ENCODE results near the gene CS.

The CS gene

DNA sequence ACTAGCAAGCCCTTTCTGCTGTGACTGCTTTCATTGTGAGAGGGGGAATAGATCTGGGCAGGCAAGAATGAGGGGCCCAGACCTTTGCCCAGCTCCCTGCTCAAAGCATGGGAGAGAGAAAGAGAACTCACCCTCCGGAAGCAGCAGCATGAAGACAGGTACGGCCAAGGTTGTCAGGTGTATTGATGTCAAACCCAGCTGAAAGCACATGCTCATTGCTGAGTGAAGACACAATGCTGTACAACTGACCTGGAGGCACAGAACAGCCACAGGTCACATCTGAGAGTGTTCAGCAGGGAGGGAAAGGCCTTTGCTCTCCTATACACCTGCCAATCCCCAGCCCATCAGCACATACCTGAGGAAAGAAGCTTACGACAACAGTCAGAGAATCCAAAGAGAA lies 47.5 kb downstream of the CS start:
- no peak for DNase-seq (ENCODE audit: low read depth in 2 of 2, low spot score in 1 of 2)

DNA sequence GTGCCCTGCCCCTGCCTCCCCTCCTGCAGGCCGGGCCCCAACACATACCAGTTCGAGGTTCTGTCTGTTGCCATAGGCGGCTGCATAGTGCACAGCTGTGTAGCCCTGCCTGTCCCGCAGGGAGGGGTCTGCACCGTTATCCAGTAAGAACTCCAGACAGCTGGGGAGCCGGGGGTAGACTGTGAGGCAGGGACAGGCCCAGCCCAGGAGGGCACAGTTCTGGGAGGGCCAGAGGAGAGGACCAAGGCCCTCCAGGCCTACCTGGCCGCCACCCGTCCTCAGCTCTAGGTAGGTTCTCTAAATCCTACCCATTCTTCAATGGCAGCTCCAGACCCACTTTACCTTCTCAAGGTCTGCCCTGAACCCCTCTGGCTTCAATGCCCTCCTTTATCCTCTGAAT lies 51.4 kb downstream of the CS start:
- no peak for DNase-seq (ENCODE audit: low read depth in 2 of 2, low spot score in 1 of 2)

DNA sequence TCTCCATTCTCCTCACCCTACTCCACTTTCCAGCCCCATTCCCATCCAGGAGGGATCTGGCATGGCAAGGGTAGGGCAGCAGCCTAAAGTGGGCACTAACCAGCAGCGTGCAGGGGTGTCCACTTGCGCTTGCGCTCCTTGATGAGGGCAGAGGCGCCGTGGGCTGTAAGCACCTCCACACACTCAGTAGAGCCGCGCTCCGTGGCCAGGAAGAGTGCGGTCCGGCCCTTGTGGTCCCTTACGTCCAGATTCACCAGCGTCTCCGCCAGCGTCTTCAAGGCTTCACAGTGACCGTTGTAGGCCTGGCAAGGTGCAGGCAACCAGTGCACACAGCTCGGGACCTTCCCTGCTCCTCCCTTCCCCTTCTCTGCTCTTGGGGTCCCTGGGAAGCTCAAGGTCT lies 52.2 kb downstream of the CS start:
- DNase-seq (ENCODE audit: low read depth in 2 of 2, low spot score in 1 of 2) = no peak

DNA sequence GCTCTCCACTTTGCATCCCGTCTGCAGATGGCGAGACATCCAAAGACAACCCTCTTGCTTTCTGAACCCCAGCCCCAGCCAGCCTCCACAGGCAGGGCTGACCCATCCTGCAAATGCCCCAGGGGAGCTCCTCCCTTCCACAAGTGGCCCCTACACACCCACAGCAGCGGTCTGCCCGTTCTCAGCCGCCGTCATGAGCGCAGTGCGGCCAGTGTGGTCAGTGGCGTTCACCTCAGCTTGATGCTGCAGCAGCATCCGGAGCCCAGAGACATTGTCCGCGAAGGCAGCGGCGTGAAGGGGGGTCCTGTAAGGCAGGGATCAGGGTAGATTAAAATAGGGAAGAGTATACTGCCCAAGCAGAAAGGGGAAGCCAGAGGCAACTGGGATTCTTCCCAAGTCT lies 55.6 kb downstream of the CS start:
- DNase-seq (ENCODE audit: low read depth in 2 of 2, low spot score in 1 of 2) = no peak

DNA sequence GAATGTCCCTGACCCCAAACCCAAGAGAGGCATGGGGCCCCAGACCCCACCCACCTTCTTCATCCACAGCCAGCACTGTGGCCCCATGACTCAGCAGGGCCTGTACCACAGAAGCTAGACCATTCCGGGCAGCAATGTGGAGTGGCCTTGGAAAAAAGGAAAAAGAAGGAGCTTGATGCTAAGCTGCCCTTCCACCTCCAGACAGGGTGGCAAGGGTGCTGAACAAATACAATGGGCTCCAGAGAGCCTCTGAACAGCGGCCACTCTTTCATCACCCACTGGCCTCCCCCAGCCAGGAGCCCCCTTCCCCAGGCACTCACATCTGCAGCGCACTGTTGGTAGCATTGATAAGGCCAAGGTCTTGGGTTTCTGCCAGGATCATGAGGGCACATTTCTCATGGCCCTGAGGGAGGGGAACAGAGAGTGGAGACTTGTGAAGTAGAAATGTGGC lies 56.4 kb downstream of the CS start:
- no peak for DNase-seq (ENCODE audit: low read depth in 2 of 2, low spot score in 1 of 2)

DNA sequence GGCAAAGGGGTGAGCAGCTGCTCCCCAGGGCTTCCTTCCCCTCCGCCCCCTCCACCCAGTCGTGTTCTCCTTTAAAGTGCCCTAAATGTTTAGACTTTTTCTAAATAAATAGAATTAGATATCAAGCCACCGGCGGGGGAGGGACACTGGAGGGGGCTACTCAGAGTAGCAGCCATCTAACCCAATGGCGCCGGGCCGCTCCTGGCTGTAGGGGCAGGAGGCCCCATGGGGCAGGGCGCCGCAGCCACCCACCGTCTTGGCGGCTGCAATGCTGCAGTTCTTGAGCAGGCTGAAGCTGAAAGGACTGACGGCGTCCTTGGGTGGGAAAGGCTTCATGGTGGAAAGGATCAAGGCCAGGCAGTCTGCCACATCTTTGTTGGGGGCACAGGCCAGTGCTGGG lies 57.1 kb downstream of the CS start:
- no peak for DNase-seq (ENCODE audit: low read depth in 2 of 2, low spot score in 1 of 2)

DNA sequence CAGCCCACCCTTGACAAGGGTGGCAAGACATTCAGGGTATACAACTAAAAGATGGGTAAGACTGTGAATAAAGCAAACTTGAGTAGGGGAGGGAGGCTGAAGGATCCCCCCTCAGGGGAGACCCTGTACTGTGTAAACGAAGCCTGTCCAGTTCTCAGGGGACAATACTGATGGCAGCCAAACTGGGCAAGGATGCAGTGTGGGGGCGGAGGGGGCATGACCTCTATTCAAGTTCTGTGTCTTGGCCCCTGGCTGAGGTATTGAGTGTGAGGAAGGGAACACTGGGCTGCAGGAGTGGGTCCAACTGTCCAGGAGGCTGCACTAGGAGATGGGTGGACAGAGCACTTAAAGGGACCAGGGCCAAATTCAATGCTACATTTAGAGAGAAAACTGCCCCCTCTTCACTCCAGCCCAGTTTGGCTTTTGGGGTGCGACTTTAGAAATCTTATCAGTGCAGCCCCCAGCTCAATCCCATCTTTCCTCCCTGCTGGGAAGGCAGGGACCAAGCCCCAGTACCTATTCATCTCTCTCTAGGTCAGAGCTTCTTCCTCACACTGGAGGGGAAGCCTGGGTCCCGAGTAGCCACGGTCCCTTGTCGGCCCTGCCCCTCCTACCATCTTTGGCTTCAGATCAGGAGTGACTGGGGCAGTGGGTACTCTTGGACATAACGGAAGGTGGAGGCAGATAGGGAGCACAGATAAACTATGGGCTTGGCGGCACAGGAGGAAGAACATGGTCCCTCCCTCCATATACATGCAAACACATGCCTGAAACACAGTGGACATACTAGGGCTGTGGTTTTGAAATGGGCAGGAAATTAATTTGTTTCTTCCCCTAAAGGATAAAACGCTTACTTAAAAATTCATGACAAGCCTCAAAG lies 58.5 kb downstream of the CS start:
- DNase-seq (ENCODE audit: low read depth in 2 of 2, low spot score in 1 of 2) = no peak

DNA sequence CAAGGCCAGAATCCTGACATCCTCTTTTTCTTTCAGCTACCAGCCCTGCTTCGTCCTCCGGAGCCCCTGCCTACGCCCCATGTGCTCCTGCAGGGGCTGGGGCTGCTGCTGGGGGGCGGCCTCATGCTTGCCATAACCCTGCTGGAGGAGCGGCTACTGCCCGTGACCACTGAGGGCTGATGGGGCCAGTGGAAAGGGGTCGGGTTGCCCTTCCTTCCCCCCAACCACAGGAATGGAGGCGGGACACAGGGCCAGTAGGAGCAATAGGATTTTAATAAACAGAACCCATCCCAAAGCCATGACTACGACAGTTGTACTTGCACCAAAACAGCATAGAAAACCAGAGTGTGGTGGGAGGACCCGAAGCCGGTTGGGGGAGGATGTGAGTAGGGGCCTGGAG lies 62.6 kb downstream of the CS start:
- DNase-seq (ENCODE audit: low read depth in 2 of 2, low spot score in 1 of 2) = no peak

DNA sequence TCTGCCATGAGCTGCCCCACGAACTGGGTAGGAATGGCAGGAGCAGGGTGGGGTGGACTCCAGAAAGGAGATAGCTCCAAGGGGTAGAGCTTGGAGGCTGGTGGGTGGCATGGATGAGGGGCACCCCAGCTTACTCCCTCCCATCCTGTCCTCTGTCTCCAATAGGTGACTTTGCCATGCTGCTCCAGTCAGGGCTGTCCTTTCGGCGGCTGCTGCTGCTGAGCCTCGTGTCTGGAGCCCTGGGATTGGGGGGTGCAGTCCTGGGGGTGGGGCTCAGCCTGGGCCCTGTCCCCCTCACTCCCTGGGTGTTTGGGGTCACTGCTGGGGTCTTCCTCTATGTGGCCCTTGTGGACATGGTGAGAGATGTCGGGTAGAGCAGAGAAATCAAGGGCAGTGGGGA lies 63.1 kb downstream of the CS start:
- no peak for DNase-seq (ENCODE audit: low read depth in 2 of 2, low spot score in 1 of 2)

DNA sequence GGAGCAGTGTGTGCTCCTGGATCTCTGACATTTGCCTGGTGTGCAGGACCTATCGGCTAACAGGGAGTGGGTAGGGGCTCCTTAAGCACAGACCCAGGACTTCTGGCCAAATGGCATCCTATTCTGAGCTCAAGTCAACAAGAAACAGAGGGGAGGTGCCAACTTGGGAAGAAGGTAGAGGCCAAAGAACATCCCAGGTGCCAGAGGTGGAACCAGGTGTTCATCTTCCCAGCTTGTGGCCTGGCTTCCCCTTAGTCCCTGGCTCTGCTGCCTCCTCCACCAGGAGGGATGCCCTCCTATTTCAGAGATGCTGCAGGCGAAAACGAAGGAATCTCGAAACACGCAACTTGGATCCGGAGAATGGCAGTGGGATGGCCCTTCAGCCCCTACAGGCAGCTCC lies 64.0 kb downstream of the CS start:
- no peak for DNase-seq (ENCODE audit: low read depth in 2 of 2, low spot score in 1 of 2)

DNA sequence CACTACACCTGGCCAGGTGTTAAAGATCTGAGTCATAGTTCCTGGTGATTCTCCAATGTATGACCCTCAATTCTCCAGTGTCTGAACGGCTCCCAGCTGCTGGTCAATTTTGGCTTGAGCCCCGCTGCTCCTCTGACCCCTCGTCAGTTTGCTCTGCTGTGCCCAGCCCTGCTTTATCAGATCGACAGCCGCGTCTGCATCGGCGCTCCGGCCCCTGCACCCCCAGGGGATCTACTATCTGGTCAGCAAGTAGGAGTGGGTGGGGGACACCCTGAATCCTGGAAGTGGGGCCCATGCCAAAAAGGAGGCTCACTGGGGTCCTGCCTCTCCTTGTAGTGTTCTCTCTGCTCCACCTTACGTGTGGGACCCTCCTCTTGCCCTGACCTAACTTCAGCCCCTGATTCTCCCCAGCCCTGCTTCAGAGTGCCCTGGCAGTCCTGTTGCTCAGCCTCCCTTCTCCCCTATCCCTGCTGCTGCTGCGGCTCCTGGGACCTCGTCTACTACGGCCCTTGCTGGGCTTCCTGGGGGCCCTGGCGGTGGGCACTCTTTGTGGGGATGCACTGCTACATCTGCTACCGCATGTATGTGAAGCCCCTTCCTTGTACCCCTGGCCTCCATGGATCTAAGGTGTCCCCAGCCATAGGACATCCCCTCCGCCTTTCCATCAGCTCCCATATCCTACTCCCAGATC lies 65.2 kb downstream of the CS start:
- DNase-seq (ENCODE audit: low read depth in 2 of 2, low spot score in 1 of 2) = no peak

DNA sequence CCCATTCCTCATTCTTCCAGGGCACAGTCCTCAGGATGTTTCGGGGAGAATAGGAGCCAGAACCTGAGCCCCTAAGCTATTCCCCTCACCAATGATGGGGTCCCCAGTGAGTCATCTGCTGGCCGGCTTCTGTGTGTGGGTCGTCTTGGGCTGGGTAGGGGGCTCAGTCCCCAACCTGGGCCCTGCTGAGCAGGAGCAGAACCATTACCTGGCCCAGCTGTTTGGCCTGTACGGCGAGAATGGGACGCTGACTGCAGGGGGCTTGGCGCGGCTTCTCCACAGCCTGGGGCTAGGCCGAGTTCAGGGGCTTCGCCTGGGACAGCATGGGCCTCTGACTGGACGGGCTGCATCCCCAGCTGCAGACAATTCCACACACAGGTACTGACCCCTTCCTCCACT lies 68.9 kb downstream of the CS start:
- DNase-seq (ENCODE audit: low read depth in 2 of 2, low spot score in 1 of 2) = no peak

DNA sequence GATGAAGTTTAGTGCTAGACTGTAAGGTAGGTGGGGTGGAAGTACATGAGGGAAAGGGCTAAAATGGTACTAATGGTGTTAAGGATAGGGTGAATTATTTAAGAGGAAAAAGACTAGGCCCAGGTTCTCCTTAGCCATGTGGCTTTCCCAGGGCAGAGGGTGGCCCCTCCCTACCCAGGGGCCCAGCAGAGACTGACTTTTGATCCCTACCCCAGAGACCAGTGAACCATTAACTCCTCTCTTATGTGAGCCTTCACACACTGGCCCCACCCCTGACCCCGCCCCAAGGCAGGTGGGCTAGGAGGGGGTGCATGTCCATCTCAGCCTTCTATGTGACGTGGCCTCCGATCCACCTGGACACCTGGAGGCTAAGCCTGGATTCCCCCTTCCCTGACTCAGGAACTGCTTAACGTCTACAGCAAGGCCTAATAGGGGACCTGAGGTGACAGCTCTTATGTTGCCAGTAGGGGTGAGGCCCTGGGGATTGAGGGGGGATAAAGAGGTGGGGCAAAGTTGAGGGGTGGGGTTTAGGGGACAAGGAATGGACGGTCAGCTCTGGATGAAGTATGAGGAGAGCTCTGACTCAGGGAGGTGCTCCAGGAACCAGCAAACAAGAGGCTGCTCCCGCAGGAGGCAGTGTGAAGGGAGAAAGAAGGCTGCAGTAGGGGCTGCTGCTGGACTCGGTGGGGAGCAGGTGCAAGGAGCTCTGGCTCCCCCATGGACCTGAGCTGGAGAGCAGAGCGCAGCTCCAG lies 69.5 kb downstream of the CS start:
- DNase-seq (ENCODE audit: low read depth in 2 of 2, low spot score in 1 of 2) = no peak

DNA sequence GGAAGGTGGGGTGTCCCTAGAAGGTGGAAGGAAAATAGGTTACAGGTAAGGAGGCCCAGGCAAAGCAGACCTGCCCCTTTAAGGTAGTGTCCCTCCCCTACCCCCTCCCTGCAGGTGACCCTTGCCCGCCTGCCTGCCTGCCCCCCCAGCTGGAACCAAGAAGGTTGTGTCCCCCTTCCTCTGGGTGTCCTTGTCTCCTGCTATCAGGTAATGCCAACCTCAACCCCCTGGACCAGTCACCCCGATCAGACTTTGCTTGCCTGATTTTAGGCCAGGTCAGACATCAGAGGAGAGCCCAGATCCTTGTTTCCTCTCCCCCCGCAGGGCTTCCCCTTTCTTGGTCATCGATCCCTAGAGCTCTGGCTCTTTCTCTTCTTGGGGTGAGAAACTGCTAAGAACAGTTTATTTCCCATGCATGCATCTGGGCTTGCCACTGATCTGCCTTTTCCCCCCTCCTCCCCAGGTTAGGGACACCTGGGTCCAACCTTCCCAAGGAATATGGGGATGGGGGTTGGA lies 70.2 kb downstream of the CS start, which contains the start of gene SLC39A5:
Gene SLC39A5, plus strand, starts transcription at position 136 of the 516 bp plus-strand sequence. CDS start 1,224 bp downstream, outside the sequence.
- no peak for DNase-seq (ENCODE audit: low read depth in 2 of 2, low spot score in 1 of 2)

DNA sequence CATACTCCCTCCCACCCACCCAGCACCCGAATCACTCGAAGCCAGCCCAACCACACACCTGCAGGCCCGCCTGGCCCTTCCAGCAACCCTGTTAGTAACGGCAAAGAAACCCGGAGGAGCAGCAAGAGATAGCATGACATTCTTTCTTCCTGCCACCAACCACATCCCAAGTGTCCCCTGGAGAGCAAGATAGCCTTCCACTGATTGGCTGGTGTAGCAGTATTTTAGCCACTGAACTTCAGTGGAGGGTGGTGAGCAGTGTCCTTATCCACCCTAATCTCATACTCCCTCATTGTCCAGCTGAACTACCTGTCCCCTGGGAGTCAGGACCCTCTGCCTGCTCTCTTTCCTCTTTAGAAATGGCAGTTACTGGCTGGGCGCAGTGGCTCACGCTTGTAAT lies 71.0 kb downstream of the CS start:
- no peak for DNase-seq (ENCODE audit: low read depth in 2 of 2, low spot score in 1 of 2)

DNA sequence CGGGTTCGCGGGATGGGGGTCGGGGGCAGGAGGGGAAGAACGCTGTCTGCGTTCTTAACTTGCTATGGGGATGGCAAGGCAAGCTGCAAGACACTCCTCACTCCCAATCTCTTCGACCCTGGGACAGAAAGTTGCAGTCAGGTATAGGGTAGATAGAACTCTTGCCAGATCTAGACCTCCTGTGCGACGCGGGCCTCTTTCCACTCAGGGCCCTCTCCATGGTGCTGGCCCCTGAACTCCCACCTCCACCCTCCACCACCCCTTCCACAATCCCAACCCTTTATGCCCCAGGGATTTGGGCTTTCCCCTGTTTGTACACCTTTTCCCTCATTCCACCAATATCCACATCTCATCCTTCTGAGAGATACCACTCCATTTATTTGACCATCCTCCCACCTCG lies 75.2 kb downstream of the CS start:
- DNase-seq (ENCODE audit: low read depth in 2 of 2, low spot score in 1 of 2) = no peak

DNA sequence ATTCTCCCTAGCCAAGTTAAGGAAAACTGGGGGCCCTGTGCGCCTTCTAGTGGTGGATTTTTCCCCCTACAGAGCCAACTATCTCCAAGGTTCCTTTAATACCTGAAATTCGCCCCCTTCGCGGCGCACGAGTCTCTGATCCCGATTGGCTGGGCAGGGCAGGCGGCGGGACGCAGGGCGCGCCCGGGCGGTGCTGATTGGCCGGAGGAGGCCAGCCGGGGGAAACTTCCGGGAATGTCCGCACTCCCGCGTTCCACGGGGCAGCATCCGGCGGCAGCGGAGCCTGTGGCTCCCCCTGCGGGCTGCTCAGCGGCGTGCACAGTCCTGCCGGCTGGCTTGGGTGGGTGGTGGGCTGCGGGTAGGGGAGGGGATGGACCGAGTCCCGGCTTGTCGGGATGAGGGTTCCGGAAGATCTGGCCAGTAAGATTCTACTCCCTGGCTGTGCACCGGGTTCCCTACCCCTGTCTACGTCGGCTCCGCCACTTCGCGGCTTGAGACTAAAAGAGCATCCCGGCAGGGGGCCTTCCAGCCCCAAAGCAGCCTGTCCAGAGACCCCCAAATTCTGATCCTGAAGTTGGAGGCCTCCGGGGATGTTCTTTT lies 75.9 kb downstream of the CS start, which contains the start of gene NABP2:
Gene NABP2, plus strand, starts transcription at position 241 of the 600 bp plus-strand sequence. CDS start 515 bp downstream, outside the sequence.
- peak; percentile 74 to 88 for DNase-seq (ENCODE audit: low read depth in 2 of 2, low spot score in 1 of 2)

DNA sequence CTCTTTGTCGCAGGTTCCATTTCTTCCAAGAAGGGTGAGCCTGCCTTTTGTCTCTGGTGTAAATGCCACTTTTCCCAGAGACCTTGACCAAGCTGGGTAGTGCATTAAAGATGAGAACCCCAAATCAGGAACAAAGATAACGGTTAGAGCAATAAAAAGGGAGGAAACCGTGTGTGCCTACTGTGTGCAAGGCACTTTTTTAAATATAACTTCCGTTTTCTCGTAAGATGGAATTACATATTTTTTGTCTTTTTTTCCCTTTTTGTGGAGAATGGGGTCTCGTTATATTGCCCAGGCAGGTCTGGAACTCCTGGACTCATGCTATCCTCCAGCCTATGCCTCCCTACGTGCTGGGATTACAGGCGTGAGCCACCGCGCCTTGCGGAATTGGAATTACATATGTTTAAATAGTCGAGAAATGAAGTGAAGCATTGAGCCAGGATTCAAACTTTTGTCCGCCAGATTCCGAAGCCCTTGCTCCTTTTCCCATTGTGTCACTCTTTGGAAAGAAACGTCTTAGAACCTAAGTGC lies 76.5 kb downstream of the CS start:
- DNase-seq (ENCODE audit: low read depth in 2 of 2, low spot score in 1 of 2) = no peak

DNA sequence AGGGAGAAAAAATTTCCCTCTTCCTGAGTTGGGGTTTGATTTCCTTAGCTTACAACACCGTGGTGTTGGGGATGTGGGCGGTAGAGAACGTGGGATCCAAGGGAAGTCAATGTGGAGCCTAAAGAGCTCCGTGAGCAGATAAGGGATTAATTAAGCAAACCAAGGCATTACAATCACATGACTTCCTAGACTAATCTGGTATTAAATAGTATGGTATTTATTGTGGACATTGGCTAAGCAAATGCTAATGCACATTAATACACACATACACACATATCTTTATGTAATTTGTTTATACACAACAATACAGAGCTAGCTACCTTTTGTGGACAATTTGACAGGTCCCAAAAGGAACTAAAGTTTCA lies 77.6 kb downstream of the CS start:
- no peak for DNase-seq (ENCODE audit: low read depth in 2 of 2, low spot score in 1 of 2)

DNA sequence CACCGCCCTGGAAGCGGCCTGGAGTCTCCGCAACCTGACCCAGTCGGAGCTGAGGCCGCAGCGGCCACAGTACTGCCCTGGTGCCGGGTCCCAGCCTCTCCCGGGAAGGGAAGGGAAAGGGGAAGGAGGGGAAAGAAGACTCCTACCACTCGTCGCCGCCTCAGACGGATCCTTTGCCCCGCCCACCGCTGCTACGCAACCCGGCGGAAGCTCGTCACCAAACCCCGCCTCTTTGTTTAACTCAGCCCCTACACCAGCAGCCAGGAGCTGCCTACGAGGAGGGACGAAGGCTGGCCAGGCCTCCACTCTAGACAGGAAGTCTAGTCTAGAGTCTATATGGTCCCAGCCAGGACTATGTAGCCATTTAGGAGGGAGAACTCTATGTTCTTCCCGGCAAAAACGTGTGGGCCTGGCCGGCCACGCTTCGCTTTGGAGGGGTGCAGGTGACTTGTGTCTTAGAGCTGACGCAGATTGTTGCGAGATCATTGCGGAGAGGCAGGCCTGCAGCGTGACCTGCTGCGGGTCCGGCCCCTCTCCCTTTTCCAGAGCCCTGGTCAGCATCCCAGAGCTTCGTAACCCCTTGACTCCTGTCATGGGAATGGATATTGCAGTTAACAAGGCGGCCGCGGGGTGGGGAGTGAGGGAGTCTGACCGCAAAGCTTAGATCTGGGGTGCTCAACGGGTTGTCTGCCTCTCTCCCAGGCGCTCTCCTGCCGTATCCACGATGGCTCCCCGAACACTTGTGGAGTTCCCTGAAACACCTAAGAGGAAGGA lies 78.2 kb downstream of the CS start, which contains the start of gene RNF41:
Gene RNF41, minus strand, starts transcription at position 166 of the 774 bp plus-strand sequence. CDS start 7,875 bp downstream, outside the sequence.
- DNase-seq (ENCODE audit: low read depth in 2 of 2, low spot score in 1 of 2) = peak; percentile 86

Data from stimulated activated CD8-positive, alpha-beta memory T cell treated with anti-CD3 and anti-CD28 coated beads, Interleukin-4, amount 100 ng/mL, for 4 hours (primary cell).